ENCODE measurements around the gene PAAF1.
"Not testable (repeated sequence)": the region's sequence is repeated elsewhere in the genome, so short reads cannot be mapped to it uniquely, and the experiment has no call there.

PAAF1 gene

DNA sequence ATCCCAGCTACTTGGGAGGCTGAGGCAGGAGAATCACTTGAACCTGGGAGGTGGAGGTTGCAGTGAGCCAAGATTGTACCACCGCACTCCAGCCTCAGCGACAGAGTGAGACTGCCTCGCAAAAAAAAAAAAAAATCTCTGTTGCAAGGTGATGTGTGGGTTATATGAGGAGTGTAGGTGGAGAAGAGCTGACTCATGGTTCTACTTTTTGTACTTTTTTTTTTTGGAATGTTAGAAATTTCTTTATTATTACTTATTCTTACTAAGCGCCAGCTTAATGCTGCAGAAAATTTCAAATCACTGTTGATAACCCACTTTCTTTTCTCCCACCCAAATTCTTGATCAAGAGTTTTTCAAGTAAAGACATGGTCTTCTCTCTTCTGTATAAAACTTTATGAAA lies 44.4 kb downstream of the PAAF1 start:
- TF ChIP-seq, protein P1, sequence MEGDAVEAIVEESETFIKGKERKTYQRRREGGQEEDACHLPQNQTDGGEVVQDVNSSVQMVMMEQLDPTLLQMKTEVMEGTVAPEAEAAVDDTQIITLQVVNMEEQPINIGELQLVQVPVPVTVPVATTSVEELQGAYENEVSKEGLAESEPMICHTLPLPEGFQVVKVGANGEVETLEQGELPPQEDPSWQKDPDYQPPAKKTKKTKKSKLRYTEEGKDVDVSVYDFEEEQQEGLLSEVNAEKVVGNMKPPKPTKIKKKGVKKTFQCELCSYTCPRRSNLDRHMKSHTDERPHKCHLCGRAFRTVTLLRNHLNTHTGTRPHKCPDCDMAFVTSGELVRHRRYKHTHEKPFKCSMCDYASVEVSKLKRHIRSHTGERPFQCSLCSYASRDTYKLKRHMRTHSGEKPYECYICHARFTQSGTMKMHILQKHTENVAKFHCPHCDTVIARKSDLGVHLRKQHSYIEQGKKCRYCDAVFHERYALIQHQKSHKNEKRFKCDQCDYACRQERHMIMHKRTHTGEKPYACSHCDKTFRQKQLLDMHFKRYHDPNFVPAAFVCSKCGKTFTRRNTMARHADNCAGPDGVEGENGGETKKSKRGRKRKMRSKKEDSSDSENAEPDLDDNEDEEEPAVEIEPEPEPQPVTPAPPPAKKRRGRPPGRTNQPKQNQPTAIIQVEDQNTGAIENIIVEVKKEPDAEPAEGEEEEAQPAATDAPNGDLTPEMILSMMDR (IDR thresholded peaks at IDR 0.05; ENCODE audit: low read depth, low read length, missing control alignments): no peak
- no peak overlapping the region for H3K4me3 ChIP-seq (replicated peaks; ENCODE audit: low read depth, low read length)
- no peak for DNase-seq (ENCODE audit: extremely low read depth, low read depth)

DNA sequence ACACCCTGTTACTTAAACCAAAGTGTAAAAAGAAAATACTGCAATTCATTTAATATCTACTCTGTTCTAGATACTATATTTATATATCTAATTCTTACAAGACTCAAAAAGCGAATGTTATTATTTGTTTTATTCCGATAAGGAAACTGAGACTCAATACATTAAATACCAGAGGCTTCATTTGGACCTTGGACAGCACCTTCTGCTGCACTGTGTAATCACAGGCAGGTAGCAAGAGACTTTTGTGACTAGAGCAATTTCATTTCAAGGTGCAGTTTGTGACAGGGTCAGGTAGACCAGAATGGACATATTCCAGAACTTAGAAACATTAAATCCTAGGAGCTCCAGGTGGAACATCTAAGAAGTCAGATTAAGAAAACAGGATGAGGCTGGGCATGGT lies 52.6 kb downstream of the PAAF1 start:
- TF ChIP-seq, protein P1 (IDR thresholded peaks at IDR 0.05; ENCODE audit: low read depth, low read length, missing control alignments): no peak
- no peak overlapping the region for H3K4me3 ChIP-seq (replicated peaks; ENCODE audit: low read depth, low read length)
- DNase-seq (ENCODE audit: extremely low read depth, low read depth): no peak

DNA sequence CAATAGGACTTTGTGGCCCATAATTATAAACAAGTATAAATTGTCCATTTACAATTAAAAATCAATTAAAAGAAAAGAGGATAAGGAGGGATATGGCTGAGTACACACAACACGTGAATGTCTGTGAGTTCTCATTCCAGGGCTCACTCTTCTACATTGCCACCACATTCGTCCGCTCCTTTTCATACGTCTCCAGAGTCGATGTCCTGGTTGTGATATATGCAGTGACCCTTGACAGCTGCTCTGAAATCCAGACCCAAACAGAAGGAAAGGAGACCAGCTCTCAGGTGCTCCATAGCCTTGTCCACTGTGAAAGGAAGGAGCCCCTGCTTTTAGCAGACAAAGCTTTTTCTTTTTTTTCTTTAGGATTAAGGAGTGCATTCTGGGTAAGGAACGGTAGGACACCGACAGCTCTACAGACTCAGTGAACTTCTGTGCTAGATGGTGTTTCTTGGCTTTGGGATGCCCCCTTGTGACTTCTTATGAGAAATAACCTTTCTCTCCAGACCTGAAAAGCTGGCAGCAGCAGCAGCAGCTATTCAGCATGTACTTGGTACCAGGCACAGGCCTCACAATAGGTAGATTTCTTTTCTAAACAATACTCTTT lies 54.3 kb downstream of the PAAF1 start:
- TF ChIP-seq, protein P1 (IDR thresholded peaks at IDR 0.05; ENCODE audit: low read depth, low read length, missing control alignments): peak; percentile 46
- DNase-seq (ENCODE audit: extremely low read depth, low read depth): peak; percentile 58
- H3K4me3 ChIP-seq (replicated peaks; ENCODE audit: low read depth, low read length): no peak overlapping the region

DNA sequence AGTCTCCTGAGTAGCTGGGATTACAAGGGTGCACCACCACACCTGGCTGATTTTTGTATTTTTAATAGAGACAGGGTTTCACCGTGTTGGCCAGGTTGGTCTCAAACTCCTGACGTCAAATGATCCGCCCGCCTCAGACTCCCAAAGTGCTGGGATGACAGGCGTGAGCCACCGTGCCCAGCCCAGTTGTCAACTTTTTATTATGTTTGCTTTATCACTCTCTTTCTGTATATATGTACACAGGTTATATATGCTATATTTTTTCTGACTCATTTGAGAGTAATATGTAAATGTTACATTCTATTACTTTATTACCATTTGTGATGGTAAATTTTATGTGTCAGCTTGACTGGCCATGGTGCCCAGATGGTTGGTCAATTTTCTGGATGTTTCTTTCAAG lies 55.2 kb downstream of the PAAF1 start:
- no peak overlapping the region for H3K4me3 ChIP-seq (replicated peaks; ENCODE audit: low read depth, low read length)
- TF ChIP-seq, protein P1 (IDR thresholded peaks at IDR 0.05; ENCODE audit: low read depth, low read length, missing control alignments): no peak
- no peak for DNase-seq (ENCODE audit: extremely low read depth, low read depth)

DNA sequence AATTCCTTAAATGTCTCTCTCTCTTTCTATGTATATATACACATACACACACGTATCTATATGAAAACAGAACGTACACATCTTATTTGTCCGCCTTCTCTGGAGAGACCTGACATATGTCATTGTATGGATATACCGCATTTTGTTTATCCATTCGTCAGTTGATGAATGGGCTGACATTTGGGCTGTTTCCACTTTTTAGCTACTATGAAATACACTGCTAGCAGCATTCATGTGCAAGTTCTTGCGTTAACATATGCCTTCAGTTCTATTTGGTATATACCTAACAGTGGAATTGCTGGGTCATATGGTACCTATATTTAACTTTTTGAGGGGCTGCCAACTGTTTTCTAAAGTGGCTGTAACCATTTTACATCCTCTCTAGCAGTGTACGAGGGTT lies 56.0 kb downstream of the PAAF1 start:
- no peak overlapping the region for H3K4me3 ChIP-seq (replicated peaks; ENCODE audit: low read depth, low read length)
- no peak for DNase-seq (ENCODE audit: extremely low read depth, low read depth)
- TF ChIP-seq, protein P1 (IDR thresholded peaks at IDR 0.05; ENCODE audit: low read depth, low read length, missing control alignments): no peak

DNA sequence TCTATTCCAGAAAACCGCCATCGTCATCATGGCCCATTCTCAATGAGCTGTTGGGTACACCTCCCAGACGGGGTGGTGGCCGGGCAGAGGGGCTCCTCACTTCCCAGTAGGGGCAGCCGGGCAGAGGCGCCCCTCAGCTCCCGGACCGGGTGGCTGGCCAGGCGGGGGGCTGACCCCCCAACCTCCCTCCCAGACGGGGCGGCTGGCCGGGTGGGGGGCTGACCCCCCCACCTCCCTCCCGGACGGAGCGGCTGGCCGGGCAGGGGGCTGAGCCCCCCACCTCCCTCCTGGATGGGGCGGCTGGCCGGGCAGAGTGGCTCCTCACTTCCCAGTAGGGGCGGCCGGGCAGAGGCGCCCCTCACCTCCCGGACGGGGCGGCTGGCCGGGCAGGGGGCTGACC lies 59.2 kb downstream of the PAAF1 start:
- not testable (repeated sequence) for DNase-seq (ENCODE audit: extremely low read depth, low read depth); H3K4me3 ChIP-seq (replicated peaks; ENCODE audit: low read depth, low read length)

DNA sequence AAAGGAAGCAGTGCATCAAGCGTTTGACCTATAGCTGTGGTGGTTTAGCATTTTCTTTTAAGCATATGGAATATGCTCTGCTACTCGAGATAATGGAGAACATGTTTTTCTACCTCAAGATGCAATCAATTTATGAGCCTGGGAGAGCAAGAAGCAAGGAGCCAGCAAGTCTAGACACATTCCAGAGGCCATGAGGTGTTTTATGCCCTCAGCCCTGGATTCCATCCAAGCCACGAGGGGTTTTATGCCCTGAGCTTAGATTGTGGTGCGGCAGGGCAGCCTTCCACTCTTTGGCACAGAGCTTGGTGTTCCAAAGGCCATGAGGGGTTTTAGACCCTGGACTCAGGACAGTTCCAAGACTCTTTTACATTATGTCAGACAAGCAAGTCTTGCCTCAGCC lies 62.3 kb downstream of the PAAF1 start:
- TF ChIP-seq, protein P1 (IDR thresholded peaks at IDR 0.05; ENCODE audit: low read depth, low read length, missing control alignments): no peak

More for the DNA sequence above, 62.3 kb downstream of the PAAF1 start:
- DNase-seq (ENCODE audit: extremely low read depth, low read depth): peak; percentile 38
- no peak overlapping the region for H3K4me3 ChIP-seq (replicated peaks; ENCODE audit: low read depth, low read length)
